PC-3 (cell line): ENCODE data around the gene KIAA0930.

Source experiments
- CTCF ChIP-seq: fragments of 300-600 bp; sonication (generic); conservative IDR thresholded peaks from 2 replicates; pipeline ENCODE4 v1.5.1; 2017; ENCODE audit warnings: antibody characterized with exemption, low read depth, mild to moderate bottlenecking, low read length
- EZH2 ChIP-seq: fragments of 300-600 bp; sonication (generic); IDR thresholded peaks from one replicate; pipeline ENCODE4 v1.6.1; 2017; ENCODE audit warnings: antibody characterized with exemption, mild to moderate bottlenecking, low read length; ENCODE audit not compliant: unreplicated experiment
- EZH2phosphoT487 ChIP-seq: fragments of 300-600 bp; sonication (generic); IDR thresholded peaks from 2 replicates; pipeline ENCODE4 v1.6.1; 2018; ENCODE audit warnings: mild to moderate bottlenecking, antibody characterized with exemption, low read length, borderline replicate concordance

- TF ChIP-seq EZH2phosphoT487 (no peak), CTCF (peak; percentile 19; the same call in 1 of the 2 replicates), EZH2 (no peak)
Measured at GRCh38 chr22:45242778-45243191, 2.1 kb upstream of the KIAA0930 start.
